BLaER1 (cell line): ENCODE data around the gene TIMM22.
A peak's percentile ranks its signal among the peaks of the same experiment; 100 is the strongest.
"Not testable (repeated sequence)": the region's sequence is repeated elsewhere in the genome, so short reads cannot be mapped to it uniquely, and the experiment has no call there.

ENCODE experiments used
- H3K27ac ChIP-seq: shearing (Covaris generic); formaldehyde crosslinking; 2 replicates; pipeline ENCODE4 v1.8.1; 2022
- H3K27me3 ChIP-seq: shearing (Covaris generic); formaldehyde crosslinking; 2 replicates; pipeline ENCODE4 v1.8.1; 2022
- H3K36me3 ChIP-seq: shearing (Covaris generic); formaldehyde crosslinking; 2 replicates; pipeline ENCODE4 v1.8.1; 2022
- H3K4me1 ChIP-seq: shearing (Covaris generic); formaldehyde crosslinking; 2 replicates; pipeline ENCODE4 v1.8.1; 2022
- H3K4me2 ChIP-seq: shearing (Covaris generic); formaldehyde crosslinking; 2 replicates; pipeline ENCODE4 v1.8.1; 2022
- H3K4me3 ChIP-seq: shearing (Covaris generic); formaldehyde crosslinking; 2 replicates; pipeline ENCODE4 v1.8.1; 2022
- H3K9ac ChIP-seq: shearing (Covaris generic); formaldehyde crosslinking; 2 replicates; pipeline ENCODE4 v1.8.1; 2022
- H3K9me3 ChIP-seq: shearing (Covaris generic); formaldehyde crosslinking; 2 replicates; pipeline ENCODE4 v1.8.1; 2022
- H4K20me1 ChIP-seq: shearing (Covaris generic); formaldehyde crosslinking; 2 replicates; pipeline ENCODE4 v1.8.1; 2022
- Cebpa-rat ChIP-seq: shearing (Covaris generic); IDR thresholded peaks from 2 replicates; pipeline ENCODE4 v1.8.1; 2022

The TIMM22 gene

DNA sequence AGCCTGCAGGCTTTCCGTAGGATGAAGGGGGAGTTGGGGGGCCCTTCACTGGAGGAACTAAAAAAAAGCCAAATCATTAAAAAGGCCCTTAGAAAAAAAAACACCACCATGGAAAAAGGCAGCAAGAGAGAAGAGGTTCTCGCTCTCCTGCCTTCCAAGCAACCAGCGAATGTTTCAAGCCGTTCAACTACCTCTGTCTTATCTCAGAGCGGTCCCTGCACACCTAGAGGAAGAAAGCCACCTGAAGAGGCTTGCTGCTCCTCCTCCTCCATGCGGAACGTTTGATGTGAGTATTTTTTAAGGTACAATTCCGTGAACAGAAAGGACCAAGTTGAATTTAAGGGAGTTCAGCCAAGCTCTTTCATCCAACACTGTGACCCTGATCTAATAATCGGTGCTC is 26.6 kb upstream of the TIMM22 start:
- Histone ChIP-seq H3K4me2 (no peak overlapping the region), H3K27ac (no peak overlapping the region), H3K36me3 (peaks cover 92% of the 10 kb centered on the region), H3K4me3 (no peak overlapping the region), H3K27me3 (no peaks in the 10 kb centered on the region), H3K9ac (no peak overlapping the region), H3K9me3 (0 out of 2 replicates have a peak, but pooled peaks cover 5% of the 10 kb centered on the region), H3K4me1 (peaks cover 94% of the 10 kb centered on the region), H4K20me1 (peaks cover 100% of the 10 kb centered on the region)
- no peak for TF ChIP-seq Cebpa-rat

DNA sequence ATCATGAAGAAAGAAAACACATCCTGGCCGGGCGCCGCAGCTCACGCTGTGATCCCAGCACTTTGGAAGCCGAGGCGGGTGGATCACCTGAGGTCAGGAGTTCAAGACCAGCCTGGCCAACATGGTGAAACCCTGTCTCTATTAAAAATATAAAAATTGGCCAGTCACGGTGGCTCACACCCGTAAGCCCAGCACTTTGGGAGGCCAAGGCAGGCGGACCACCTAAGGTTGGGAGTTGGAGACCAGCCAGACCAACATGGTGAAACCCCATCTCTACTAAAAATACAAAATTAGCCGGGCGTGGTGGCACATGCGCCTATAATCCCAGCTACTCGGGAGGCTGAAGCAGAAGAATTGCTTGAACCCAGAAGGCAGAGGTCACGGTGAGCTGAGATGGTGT is 25.1 kb upstream of the TIMM22 start:
- H3K9me3 ChIP-seq, H3K27ac ChIP-seq, H3K9ac ChIP-seq, H3K27me3 ChIP-seq, H3K4me3 ChIP-seq: not testable (repeated sequence)
- Histone ChIP-seq H3K36me3 (peaks cover 89% of the 10 kb centered on the region), H4K20me1 (peaks cover 100% of the 10 kb centered on the region), H3K4me2 (peak overlapping the region; percentile 47), H3K4me1 (peaks cover 94% of the 10 kb centered on the region)

DNA sequence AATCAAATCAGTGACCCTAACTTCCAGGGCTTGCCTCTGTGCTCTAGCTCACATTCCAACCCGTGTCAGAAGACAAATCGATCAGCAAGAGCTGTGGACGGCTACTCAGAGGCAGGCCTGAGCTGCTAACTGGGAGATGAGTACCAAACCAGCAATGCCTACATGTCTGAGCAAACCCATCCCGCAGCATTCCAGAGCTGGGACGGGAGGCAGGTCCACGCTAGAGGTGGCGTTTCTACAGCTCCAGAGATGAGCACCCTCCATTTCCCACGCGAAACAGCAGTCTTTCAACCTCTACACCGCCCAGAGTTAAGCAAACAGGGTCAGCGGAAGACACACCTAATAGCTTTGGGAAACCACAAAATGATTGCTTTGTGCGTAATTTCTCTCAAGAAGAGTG is 23.9 kb upstream of the TIMM22 start:
- Histone ChIP-seq H3K27me3 (no peaks in the 10 kb centered on the region), H3K27ac (no peak overlapping the region), H3K36me3 (peaks cover 81% of the 10 kb centered on the region), H3K9me3 (0 out of 2 replicates have a peak, but pooled peaks cover 5% of the 10 kb centered on the region), H3K4me3 (no peak overlapping the region), H3K4me2 (peak overlapping the region; percentile 47), H4K20me1 (peaks cover 100% of the 10 kb centered on the region), H3K4me1 (peaks cover 91% of the 10 kb centered on the region), H3K9ac (no peak overlapping the region)
- TF ChIP-seq Cebpa-rat: no peak

DNA sequence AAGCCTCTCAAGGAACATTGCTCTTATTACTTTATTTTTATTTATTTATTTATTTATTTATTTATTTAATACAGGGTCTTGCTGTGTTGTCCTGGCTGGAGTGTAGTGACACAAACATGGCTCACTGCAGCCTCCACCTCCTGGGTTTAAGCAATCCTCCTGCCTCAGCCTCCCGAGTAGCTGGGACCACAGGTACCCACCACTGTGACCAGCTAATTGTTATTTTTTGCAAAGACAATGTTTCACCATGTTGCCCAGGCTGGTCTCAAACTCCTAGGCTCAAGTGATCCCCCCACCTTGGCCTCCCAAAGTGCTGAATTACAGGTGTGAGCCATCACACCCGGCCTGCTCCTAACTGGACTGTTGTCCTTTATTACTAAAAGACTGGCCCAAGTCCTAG is 22.2 kb upstream of the TIMM22 start:
- Histone ChIP-seq H3K4me2 (peak overlapping the region; percentile 94), H3K4me1 (peaks cover 76% of the 10 kb centered on the region)
- not testable (repeated sequence) for H3K27ac ChIP-seq

DNA sequence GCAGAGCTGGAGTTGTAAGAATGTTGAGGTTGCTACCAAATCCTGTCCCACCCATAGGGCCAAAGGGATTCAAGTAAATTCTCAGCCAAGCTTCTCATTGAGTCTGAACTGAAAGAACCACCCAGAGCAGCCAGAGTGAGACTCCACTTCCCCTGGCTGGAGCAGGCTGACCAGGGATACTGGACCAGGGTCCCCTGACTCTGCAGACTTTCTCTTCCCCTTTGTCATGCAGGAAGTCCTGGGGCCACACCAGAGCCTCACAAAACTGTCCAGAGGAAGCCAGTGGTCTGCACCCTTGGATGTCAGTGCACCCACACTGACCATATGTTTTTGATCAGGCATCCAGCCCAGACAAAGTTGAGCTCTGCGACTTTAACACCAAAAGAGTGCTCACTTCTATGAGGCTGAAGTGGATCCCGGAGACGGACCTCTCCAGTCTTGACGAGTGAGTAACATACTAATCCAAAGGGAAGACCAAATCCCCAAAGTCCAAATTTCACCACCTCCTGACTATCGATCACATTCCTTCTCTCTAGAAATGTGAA is 21.5 kb upstream of the TIMM22 start:
- no peak for TF ChIP-seq Cebpa-rat
- Histone ChIP-seq H3K27me3 (no peaks in the 10 kb centered on the region), H3K4me3 (no peak overlapping the region), H3K4me2 (peak overlapping the region; percentile 94), H3K27ac (peak overlapping the region; percentile 33; the same call in 1 of the 2 replicates), H4K20me1 (peaks cover 84% of the 10 kb centered on the region), H3K36me3 (peaks cover 57% of the 10 kb centered on the region), H3K9me3 (0 out of 2 replicates have a peak, but pooled peaks cover 5% of the 10 kb centered on the region), H3K4me1 (peaks cover 75% of the 10 kb centered on the region), H3K9ac (peak overlapping the region; percentile 25; the same call in 1 of the 2 replicates)

More for the DNA sequence above, 22.2 kb upstream of the TIMM22 start:
- not testable (repeated sequence) for H3K9me3 ChIP-seq, H3K4me3 ChIP-seq, H3K9ac ChIP-seq, H3K27me3 ChIP-seq
- Histone ChIP-seq H3K36me3 (peaks cover 64% of the 10 kb centered on the region), H4K20me1 (peaks cover 90% of the 10 kb centered on the region)

DNA sequence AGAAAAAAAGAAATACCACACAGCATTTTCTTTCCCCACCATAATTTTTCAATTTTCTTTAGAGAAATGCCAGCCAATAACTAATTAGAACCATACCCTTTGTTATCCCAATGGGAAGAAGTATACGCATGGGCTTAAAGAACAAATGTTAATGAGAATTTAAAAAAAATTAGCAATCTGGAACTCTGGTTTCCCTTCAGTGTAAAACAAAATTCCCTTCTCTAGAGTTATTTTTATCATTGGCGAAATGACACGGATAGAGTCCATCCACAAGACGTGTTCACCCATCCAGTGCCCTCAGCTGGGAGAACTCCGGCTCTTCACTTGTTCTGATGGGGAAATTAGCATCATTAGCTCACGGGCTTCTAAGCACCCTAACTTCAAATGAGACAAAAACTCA is 20.6 kb upstream of the TIMM22 start:
- 0 out of 2 replicates have a peak, but pooled peaks cover 5% of the 10 kb centered on the region for H3K9me3 ChIP-seq
- peaks cover 75% of the 10 kb centered on the region for H4K20me1 ChIP-seq
- H3K27me3 ChIP-seq: no peaks in the 10 kb centered on the region
- H3K4me1 ChIP-seq: peaks cover 74% of the 10 kb centered on the region
- H3K4me3 ChIP-seq: no peak overlapping the region
- no peak for TF ChIP-seq Cebpa-rat
- H3K9ac ChIP-seq: peak overlapping the region; percentile 96; the same call in 1 of the 2 replicates
- peak overlapping the region; percentile 94 for H3K4me2 ChIP-seq
- peaks cover 48% of the 10 kb centered on the region for H3K36me3 ChIP-seq
- H3K27ac ChIP-seq: no peak overlapping the region

DNA sequence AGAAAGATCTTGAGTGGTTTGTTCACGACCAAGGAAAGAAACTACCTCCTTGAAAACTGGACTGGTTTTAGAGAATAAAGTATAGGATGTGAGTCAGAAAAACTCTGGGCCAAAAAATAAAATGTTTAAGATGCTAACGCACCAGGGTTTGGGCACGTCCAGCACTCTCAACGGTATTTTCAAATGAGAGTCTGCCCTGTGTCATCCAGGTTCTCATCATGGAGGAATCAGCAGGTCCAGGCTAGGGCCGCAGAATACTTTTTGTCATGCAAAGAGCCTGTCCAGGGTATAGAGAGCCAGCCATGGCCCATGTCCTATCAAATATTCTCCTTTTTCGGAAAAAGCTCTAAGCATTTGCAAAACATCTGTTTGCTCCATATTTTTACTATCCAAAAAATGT is 19.8 kb upstream of the TIMM22 start:
- Histone ChIP-seq H4K20me1 (peaks cover 66% of the 10 kb centered on the region), H3K4me3 (peak overlapping the region; percentile 95), H3K4me2 (peak overlapping the region; percentile 94), H3K4me1 (peaks cover 74% of the 10 kb centered on the region), H3K9ac (peak overlapping the region; percentile 96), H3K27ac (peak overlapping the region; percentile 95), H3K9me3 (0 out of 2 replicates have a peak, but pooled peaks cover 5% of the 10 kb centered on the region), H3K27me3 (no peaks in the 10 kb centered on the region), H3K36me3 (peaks cover 40% of the 10 kb centered on the region)
- TF ChIP-seq Cebpa-rat: no peak

DNA sequence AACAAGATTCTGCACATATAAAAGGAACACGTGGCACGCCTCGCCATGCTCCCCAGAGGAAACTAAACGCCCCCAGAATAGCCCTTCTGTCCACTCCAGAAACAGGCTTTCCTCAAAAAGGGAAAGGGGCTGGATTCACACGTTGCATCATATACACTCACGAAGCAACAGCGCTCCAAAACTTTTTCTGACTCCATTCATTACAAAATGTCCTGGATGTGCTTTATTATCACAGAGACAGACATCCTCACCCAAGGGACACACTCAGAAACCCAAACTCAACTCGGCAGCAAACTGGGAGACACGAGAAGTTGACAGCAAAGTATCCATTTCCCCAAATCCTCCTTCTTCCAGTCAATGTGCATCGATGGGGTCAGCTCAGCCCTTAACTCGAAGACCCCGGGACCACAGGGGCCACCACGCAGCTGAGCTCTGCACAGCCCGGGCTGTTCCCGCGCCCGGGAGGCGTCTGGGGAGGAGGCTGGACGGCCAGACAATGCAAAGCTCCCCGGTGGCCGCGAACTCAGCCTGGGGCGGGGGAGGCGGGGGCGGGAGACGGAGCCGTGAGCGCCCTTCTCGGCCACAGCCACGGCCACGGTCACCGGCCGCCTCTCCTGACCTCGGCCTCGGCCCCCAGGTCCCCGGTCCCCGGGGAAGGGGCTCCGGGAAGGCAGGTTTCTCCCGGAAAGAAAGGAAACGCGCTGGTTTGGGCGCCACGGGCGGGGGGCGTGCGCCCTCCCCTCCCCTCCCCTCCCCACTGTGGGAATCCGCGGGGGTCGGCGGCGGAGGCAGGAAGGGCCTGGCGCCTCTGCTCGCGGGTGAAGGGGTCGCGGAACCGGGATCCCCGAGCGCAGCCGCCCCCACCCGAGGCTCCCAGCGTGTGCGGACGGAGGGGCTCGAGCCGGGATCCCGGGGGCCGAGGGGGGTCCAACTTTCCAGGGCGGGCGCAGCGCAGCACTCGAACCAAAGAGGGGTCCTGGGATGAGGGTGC is 18.5 kb upstream of the TIMM22 start:
- Histone ChIP-seq H3K9ac (peak overlapping the region; percentile 96), H3K27me3 (no peaks in the 10 kb centered on the region), H3K4me1 (peaks cover 71% of the 10 kb centered on the region), H3K36me3 (peaks cover 27% of the 10 kb centered on the region), H3K9me3 (0 out of 2 replicates have a peak, but pooled peaks cover 1% of the 10 kb centered on the region), H3K4me2 (peak overlapping the region; percentile 94), H3K4me3 (peak overlapping the region; percentile 95), H3K27ac (peak overlapping the region; percentile 95), H4K20me1 (peaks cover 54% of the 10 kb centered on the region)
- 0 out of 2 replicates have a peak, but pooled peaks have one; percentile 7 for TF ChIP-seq Cebpa-rat

DNA sequence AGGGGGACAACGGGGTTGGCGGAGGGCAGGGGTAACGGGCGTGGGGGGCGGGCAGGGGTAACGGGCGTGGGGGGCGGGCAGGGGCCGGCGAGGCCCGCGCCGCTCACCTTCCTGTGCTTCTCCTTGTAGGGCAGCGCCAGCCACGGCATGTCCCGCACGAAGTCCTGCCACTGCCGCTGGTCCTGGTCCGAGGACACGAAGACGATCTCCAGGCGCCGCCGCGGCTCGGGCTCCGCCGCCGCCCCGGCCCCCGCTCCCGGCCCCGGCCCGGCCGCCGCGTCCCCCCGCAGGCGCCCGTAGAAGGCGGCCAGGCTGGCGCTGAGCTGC is 17.8 kb upstream of the TIMM22 start:
- H3K36me3 ChIP-seq: peaks cover 20% of the 10 kb centered on the region
- H3K4me1 ChIP-seq: peaks cover 74% of the 10 kb centered on the region
- peak overlapping the region; percentile 84 for H3K27ac ChIP-seq
- H3K9me3 ChIP-seq: no peaks in the 10 kb centered on the region
- no peak for TF ChIP-seq Cebpa-rat
- H3K27me3 ChIP-seq: no peaks in the 10 kb centered on the region
- peaks cover 46% of the 10 kb centered on the region for H4K20me1 ChIP-seq
- peak overlapping the region; percentile 43; the same call in 1 of the 2 replicates for H3K4me2 ChIP-seq
- peak overlapping the region; percentile 95 for H3K4me3 ChIP-seq
- H3K9ac ChIP-seq: peak overlapping the region; percentile 92
